ENCODE results near the gene NTM. TPM values are rescaled to one million over a fixed set of nuclear protein-coding genes. Genes with fewer than 3 reads are reported as not detected.

NTM gene
- total RNA-seq, 1 experiment from 2014 or later: not detected

- no peak for DNase-seq (ENCODE audit: low read depth, low spot score)
- no peak overlapping the region for H3K4me2 ChIP-seq (ENCODE audit: low read length)
- no peak for TF ChIP-seq CBX3 (IDR thresholded peaks at IDR 0.05; ENCODE audit: low read depth)
- no peak for TF ChIP-seq EZH2phosphoT487 (IDR thresholded peaks at IDR 0.05; ENCODE audit: borderline replicate concordance)
- no peak for TF ChIP-seq CEBPB (IDR thresholded peaks at IDR 0.05; ENCODE audit: low read depth)
- no peak for TF ChIP-seq RAD21 (IDR thresholded peaks at IDR 0.05; ENCODE audit: low read depth)
- no peaks in the 10 kb centered on the region for H3K4me1 ChIP-seq (ENCODE audit: control insufficient read depth in 1 of 2, insufficient read depth in 2 of 2, low read length in 2 of 2)
- no peaks in the 10 kb centered on the region for H3K36me3 ChIP-seq (ENCODE audit: control insufficient read depth in 1 of 2, insufficient read depth in 2 of 2, low read length in 2 of 2)
- no peak overlapping the region for H3K4me3 ChIP-seq (replicated peaks in 1 of 2; ENCODE audit: low read depth in 1 of 2, low read length in 2 of 2)
- H3K9me2 ChIP-seq (ENCODE audit: insufficient read depth): no peaks in the 10 kb centered on the region
- no peak for ATAC-seq
- ChIA-PET CTCF (no interaction called here), RAD21 (ENCODE audit: low non-redundant PET in 1 of 2, low total read pairs in 2 of 2, uncharacterized antibody in 2 of 2, unreplicated experiment in 2 of 2) (no interaction called here), POLR2A (no interaction called here)
- H3K9ac ChIP-seq (ENCODE audit: low read length): no peak overlapping the region
- H2AFZ ChIP-seq (ENCODE audit: low read depth, low read length, poor library complexity, severe bottlenecking): no peak overlapping the region
- BruUV-seq (replicated peaks): no TSS peak
- intact Hi-C loops (cut with micrococcal nuclease): no loop called here
- peaks cover 10 to 45% of the 10 kb centered on the region in 2 experiments; a peak in 2 of 4 replicates for H3K9me3 ChIP-seq (ENCODE audit: control insufficient read depth in 1 of 2, insufficient read depth in 1 of 2, low read depth in 1 of 2, low read length in 2 of 2)
- H4K20me1 ChIP-seq (ENCODE audit: insufficient read depth): no peaks in the 10 kb centered on the region
- no peak overlapping the region for H3K27ac ChIP-seq (ENCODE audit: low read depth, low read length)
- no peaks in the 10 kb centered on the region for H3K79me2 ChIP-seq (ENCODE audit: insufficient read depth, low read length)
- no peaks in the 10 kb centered on the region for H3K27me3 ChIP-seq (ENCODE audit: insufficient read depth, low read length)
Observed at GRCh38 chr11:132240374-132240773, 870.0 kb downstream of the NTM start.

GRCh38 chr11:132242632-132243031 lies 872.2 kb downstream of the NTM start:
- Histone ChIP-seq H3K9me3 (ENCODE audit: control insufficient read depth in 1 of 2, insufficient read depth in 1 of 2, low read depth in 1 of 2, low read length in 2 of 2) (peaks cover 6 to 35% of the 10 kb centered on the region in 2 experiments; a peak in 2 of 4 replicates), H3K4me1 (ENCODE audit: control insufficient read depth in 1 of 2, insufficient read depth in 2 of 2, low read length in 2 of 2) (no peaks in the 10 kb centered on the region), H3K4me2 (ENCODE audit: low read length) (no peak overlapping the region), H3K4me3 (replicated peaks in 1 of 2; ENCODE audit: low read depth in 1 of 2, low read length in 2 of 2) (no peak overlapping the region), H3K79me2 (ENCODE audit: insufficient read depth, low read length) (no peaks in the 10 kb centered on the region), H3K27ac (ENCODE audit: low read depth, low read length) (no peak overlapping the region), H3K9ac (ENCODE audit: low read length) (no peak overlapping the region), H3K9me2 (ENCODE audit: insufficient read depth) (no peaks in the 10 kb centered on the region), H3K36me3 (ENCODE audit: control insufficient read depth in 1 of 2, insufficient read depth in 2 of 2, low read length in 2 of 2) (no peaks in the 10 kb centered on the region), H4K20me1 (ENCODE audit: insufficient read depth) (no peaks in the 10 kb centered on the region), H3K27me3 (ENCODE audit: insufficient read depth, low read length) (no peaks in the 10 kb centered on the region), H2AFZ (ENCODE audit: low read depth, low read length, poor library complexity, severe bottlenecking) (no peak overlapping the region)
- ChIA-PET POLR2A (no interaction called here), RAD21 (ENCODE audit: low non-redundant PET in 1 of 2, low total read pairs in 2 of 2, uncharacterized antibody in 2 of 2, unreplicated experiment in 2 of 2) (no interaction called here), CTCF (no interaction called here)
- BruUV-seq (replicated peaks): no TSS peak
- DNase-seq (ENCODE audit: low read depth, low spot score) (no peak), ATAC-seq (no peak)
- no peak for TF ChIP-seq JUND (IDR thresholded peaks at IDR 0.05)
- TF ChIP-seq SIN3A (IDR thresholded peaks at IDR 0.05; ENCODE audit: low read depth): no peak
- no peak for TF ChIP-seq ATF3 (IDR thresholded peaks at IDR 0.05)
- no peak for TF ChIP-seq EZH2 (IDR thresholded peaks at IDR 0.05)
- no peak for TF ChIP-seq POLR2A (IDR thresholded peaks at IDR 0.05; ENCODE audit: borderline replicate concordance, extremely low read depth, insufficient read depth, insufficient read length)
- TF ChIP-seq REST (IDR thresholded peaks at IDR 0.05; ENCODE audit: low read depth): no peak
- no peak for TF ChIP-seq FOSL1 (IDR thresholded peaks at IDR 0.05; ENCODE audit: low read depth)
- TF ChIP-seq ZNF274 (IDR thresholded peaks at IDR 0.05; ENCODE audit: low read depth, low read length): no peak
- no peak for TF ChIP-seq SP1 (IDR thresholded peaks at IDR 0.05; ENCODE audit: low read depth)
- TF ChIP-seq ELF1 (IDR thresholded peaks at IDR 0.05; ENCODE audit: borderline replicate concordance, low read depth): no peak
- TF ChIP-seq TCF7L2 (IDR thresholded peaks at IDR 0.05; ENCODE audit: borderline replicate concordance, extremely low read depth, insufficient read depth, insufficient read length): no peak
- intact Hi-C loops (cut with micrococcal nuclease): no loop called here

All from HCT116 (cell line).